Common myeloid progenitor, CD34-positive (primary cell): ENCODE data around the gene SLIRP. TPM values are rescaled to one million over a fixed set of nuclear protein-coding genes. Genes with fewer than 3 reads are reported as not detected.
"Not testable (repeated sequence)": the region's sequence is repeated elsewhere in the genome, so short reads cannot be mapped to it uniquely, and the experiment has no call there.

ENCODE experiments used
- CTCF ChIA-PET: fragments of 350-600 bp; sonication (Branson Sonifier 250); formaldehyde crosslinking; loops from one replicate; lab custom pipeline; 2021; ENCODE audit warnings: antibody characterized with exemption; lab: Charles Lee
- POLR2A ChIA-PET: fragments of 350-600 bp; sonication (Branson Sonifier 250); formaldehyde crosslinking; loops from one replicate; lab custom pipeline; 2021; ENCODE audit warnings: antibody characterized with exemption; lab: Charles Lee
- DNase-seq, 3 donors: peaks; one replicate each; pipeline versions ENCODE4 v3.0.0 to v3.0.0-alpha.2; 2013
- H3K27ac ChIP-seq, 2 experiments: 1 replicate in 1 of 2; 2 replicates in 1 of 2; pipeline ENCODE4 v1.7.0; 2013; ENCODE audit warnings: inconsistent platforms in 2 of 2, low read length in 2 of 2, mild to moderate bottlenecking in 2 of 2, low read depth in 1 of 2, moderate library complexity in 1 of 2; ENCODE audit not compliant: severe bottlenecking in 2 of 2, insufficient read depth in 1 of 2, poor library complexity in 1 of 2
- H3K27me3 ChIP-seq, 5 experiments: replicated peaks in 2 of 5; 1 replicate in 3 of 5; 2 replicates in 2 of 5; pipeline versions ENCODE4 v1.6.1 to v1.7.0; 2013; ENCODE audit warnings: low read length in 4 of 5, mild to moderate bottlenecking in 2 of 5, moderate library complexity in 2 of 5, inconsistent platforms in 1 of 5; ENCODE audit not compliant: insufficient read depth in 5 of 5, control insufficient read depth in 4 of 5
- H3K36me3 ChIP-seq, 4 experiments: 1 replicate in 2 of 4; 2 replicates in 2 of 4; pipeline versions ENCODE4 v1.6.1 to v1.7.0; 2013; ENCODE audit warnings: low read length in 3 of 4, control low read depth in 1 of 4, mild to moderate bottlenecking in 1 of 4; ENCODE audit not compliant: control insufficient read depth in 4 of 4, insufficient read depth in 4 of 4
- H3K4me1 ChIP-seq, 4 experiments: 1 replicate in 3 of 4; 2 replicates in 1 of 4; pipeline versions ENCODE4 v1.6.1 to v1.7.1; 2013; ENCODE audit warnings: low read length in 3 of 4, mild to moderate bottlenecking in 3 of 4, control low read depth in 1 of 4, inconsistent platforms in 1 of 4, moderate library complexity in 1 of 4; ENCODE audit not compliant: control insufficient read depth in 4 of 4, insufficient read depth in 4 of 4; ENCODE audit errors: control extremely low read depth in 1 of 4
- H3K4me3 ChIP-seq, 7 experiments: 1 replicate in 4 of 7; 2 replicates in 3 of 7; pipeline versions ENCODE4 v1.5.1 to v1.7.0; 2013; ENCODE audit warnings: mild to moderate bottlenecking in 7 of 7, low read length in 6 of 7, moderate library complexity in 6 of 7, inconsistent platforms in 2 of 7, low read depth in 2 of 7, control low read depth in 1 of 7; ENCODE audit not compliant: insufficient read depth in 4 of 7, control insufficient read depth in 1 of 7; ENCODE audit errors: extremely low read depth in 1 of 7
- H3K9me3 ChIP-seq, 5 experiments: 1 replicate in 4 of 5; 2 replicates in 1 of 5; pipeline versions ENCODE4 v1.6.1 to v1.7.1; 2013; ENCODE audit warnings: low read length in 4 of 5, mild to moderate bottlenecking in 2 of 5, inconsistent platforms in 1 of 5, low read depth in 1 of 5, moderate library complexity in 1 of 5; ENCODE audit not compliant: control insufficient read depth in 4 of 5, insufficient read depth in 2 of 5; ENCODE audit errors: control extremely low read depth in 1 of 5
- WGBS: methylation state at CpG from one replicate; pipeline ENCODE4 v1.1.5; 2013; ENCODE audit not compliant: insufficient coverage; 5-methylcytosine and 5-hydroxymethylcytosine counted together
- polyA plus RNA-seq: library from polyadenylated mRNA; unstranded; fragments of 120-200 nt; gene quantifications from one replicate; pipeline ENCODE4 v1.2.1, GENCODE V29; 2013

SLIRP gene
- polyA plus RNA-seq = 68.4 TPM

DNA sequence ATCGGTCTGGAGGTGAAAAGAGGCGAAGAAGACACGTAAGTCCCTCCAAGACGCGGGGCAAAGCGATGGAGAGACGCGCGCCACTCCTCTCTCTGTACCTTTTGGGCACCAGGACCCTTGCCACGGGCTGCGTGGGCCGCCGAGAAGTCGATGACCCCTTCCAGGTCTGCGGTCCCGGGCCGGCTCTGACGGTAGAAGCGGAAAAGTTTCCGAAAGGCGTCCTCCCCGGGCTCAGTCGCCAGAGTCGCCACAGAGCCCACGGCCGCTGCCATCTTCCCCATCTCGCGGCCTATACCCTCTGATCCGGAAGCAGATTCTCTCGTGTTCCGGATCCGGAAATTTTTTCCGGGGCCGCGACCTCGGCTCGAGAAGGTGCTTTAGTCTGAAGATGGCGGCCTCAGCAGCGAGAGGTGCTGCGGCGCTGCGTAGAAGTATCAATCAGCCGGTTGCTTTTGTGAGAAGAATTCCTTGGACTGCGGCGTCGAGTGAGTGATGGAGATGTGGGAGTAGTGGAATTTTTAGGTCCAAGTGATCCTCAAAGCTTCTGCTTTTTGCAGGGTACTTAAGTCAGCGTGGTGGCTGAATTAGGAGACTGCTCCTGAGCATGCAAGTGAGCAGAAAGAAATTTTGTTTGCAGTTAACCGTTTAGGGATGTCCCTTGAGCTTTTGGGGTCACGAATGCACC, at the start of gene SLIRP, which contains the start of gene ALKBH1:
Gene SLIRP, plus strand, starts transcription at position 380 of the 685 bp plus-strand sequence. Its CDS starts 9 bp downstream, at position 389.
Gene ALKBH1, minus strand, starts transcription at position 300 of the 685 bp plus-strand sequence. Its CDS starts 19 bp downstream, at position 281.
- Histone ChIP-seq H3K9me3 (no peaks in the 10 kb centered on the region), H3K4me3 (peak within 1 kb of the TSS; percentile 91 to 100 (median 99)), H3K4me1 (peaks cover 15 to 28% (median 20%) of the 10 kb centered on the region in 4 experiments), H3K27me3 (no peaks in the 10 kb centered on the region), H3K27ac (peak within 1 kb of the TSS; percentile 46 to 79), H3K36me3 (peaks cover 12 to 36% (median 23%) of the 10 kb centered on the region in 4 experiments)
- DNase-seq = peak; percentile 86 to 93 (median 92)
- WGBS = 0% methylated on average over 46 of the region's 49 CpGs
- ChIA-PET CTCF (interaction anchor here (1.3 to 1.6 kb wide), 3 partner anchors 10 to 49 kb away, joined by 3 to 4 read pairs (median 4); no protein-coding TSS in a partner anchor), POLR2A (interaction anchor here (0.5 to 0.7 kb wide), 2 partner anchors 11 to 103 kb away, joined by 3 to 5 read pairs; no protein-coding TSS in a partner anchor)

DNA sequence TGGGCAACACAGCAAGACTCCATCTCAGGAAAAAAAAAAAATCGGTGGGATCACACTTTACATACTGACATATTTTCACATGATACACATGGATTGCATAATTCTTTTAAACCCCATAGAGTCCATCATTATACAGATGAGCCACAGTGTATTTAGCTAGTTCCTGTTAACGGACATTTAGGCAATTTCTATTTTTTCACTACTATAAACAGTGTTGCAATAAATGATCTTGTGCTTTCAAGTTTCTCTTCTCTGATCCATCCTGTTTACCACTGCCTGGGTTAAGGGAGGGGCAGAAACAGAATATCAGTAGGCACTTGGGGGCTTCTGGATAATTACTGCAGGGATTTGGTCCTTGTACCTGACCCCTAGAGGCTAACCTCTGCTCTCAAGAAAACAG, 48.1 kb upstream of the SLIRP start:
- peaks cover 0 to 4% (median under 1%) of the 10 kb centered on the region in 4 experiments for H3K4me1 ChIP-seq
- WGBS = 100% methylated on average over 1 of the region's 2 CpGs
- no peaks in the 10 kb centered on the region for H3K27me3 ChIP-seq
- no peak overlapping the region for H3K27ac ChIP-seq
- CTCF ChIA-PET = interaction anchor here (0.8 to 1.8 kb wide), 4 partner anchors 12 to 52 kb away, joined by 3 to 5 read pairs (median 4); no protein-coding TSS in a partner anchor
- H3K4me3 ChIP-seq = no peak overlapping the region
- peak in 1 of 3 donors; percentile 11 for DNase-seq
- no peaks in the 10 kb centered on the region for H3K9me3 ChIP-seq
- H3K36me3 ChIP-seq = no peaks in the 10 kb centered on the region
- POLR2A ChIA-PET = no interaction called here

DNA sequence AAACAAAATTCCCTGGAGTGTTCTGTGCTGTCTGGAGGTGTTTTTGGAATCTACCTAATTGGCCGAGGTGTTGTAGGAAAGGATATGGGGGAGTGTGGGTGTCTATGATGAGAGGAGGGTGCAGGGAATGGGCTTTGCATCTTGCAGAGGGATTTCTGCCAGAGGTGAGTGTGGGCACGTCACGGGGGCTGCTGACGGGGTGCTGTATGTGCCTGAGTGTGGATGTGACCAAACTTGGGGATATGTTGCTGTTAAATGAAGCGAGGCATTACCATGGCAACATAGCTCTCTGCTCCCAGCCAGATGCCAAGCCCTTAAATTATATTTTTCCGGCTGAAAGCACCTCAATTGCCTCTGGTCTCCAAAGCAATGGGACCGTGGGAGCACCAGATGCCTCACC, 47.1 kb upstream of the SLIRP start:
- no peak for DNase-seq
- Histone ChIP-seq H3K4me1 (peaks cover 0 to 4% (median 0%) of the 10 kb centered on the region in 4 experiments), H3K36me3 (no peaks in the 10 kb centered on the region), H3K9me3 (no peaks in the 10 kb centered on the region), H3K4me3 (no peak overlapping the region), H3K27me3 (no peaks in the 10 kb centered on the region), H3K27ac (no peak overlapping the region)
- POLR2A ChIA-PET = no interaction called here
- 95% methylated on average over 7 of the region's 7 CpGs for WGBS
- CTCF ChIA-PET = no interaction called here

DNA sequence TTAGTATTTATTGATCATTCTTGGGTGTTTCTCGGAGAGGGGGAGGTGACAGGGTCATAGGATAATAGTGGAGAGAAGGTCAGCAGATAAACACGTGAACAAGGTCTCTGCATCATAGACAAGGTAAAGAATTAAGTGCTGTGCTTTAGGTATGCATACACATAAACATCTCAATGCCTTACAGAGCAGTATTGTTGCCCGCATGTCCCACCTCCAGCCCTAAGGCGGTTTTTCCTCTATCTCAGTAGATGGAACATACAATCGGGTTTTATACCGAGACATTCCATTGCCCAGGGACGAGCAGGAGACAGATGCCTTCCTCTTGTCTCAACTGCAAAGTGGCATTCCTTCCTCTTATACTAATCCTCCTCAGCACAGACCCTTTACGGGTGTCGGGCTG, 46.3 kb upstream of the SLIRP start:
- H3K27me3 ChIP-seq, H3K36me3 ChIP-seq, CTCF ChIA-PET, H3K9me3 ChIP-seq, DNase-seq, H3K27ac ChIP-seq, POLR2A ChIA-PET, H3K4me3 ChIP-seq, H3K4me1 ChIP-seq: not testable (repeated sequence)
- WGBS = 96% methylated on average over 5 of the region's 9 CpGs

DNA sequence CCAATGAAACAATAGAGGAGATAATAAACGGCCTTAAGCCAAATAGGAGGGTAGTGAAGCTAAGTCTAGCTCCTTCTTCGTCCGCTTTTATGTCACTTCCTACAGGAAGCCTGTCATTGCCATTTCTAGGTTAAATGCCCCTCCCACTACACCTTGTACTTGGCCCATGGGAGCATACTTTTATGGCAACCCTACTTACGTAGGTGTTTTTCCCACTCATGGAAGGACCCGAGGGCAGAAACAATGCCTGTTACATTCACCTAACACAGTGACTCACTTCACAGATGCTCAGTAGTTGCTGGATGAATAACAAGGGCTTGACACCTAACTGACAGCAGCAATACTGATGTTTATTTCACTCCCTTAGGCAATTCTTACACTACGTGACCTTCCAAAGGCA, 44.6 kb upstream of the SLIRP start:
- POLR2A ChIA-PET = no interaction called here
- no peak for DNase-seq
- CTCF ChIA-PET = no interaction called here
- no peak overlapping the region for H3K27ac ChIP-seq
- no peaks in the 10 kb centered on the region for H3K4me1 ChIP-seq
- 96% methylated on average over 4 of the region's 6 CpGs for WGBS
- no peak overlapping the region for H3K4me3 ChIP-seq
- H3K27me3 ChIP-seq = no peaks in the 10 kb centered on the region
- H3K36me3 ChIP-seq = no peaks in the 10 kb centered on the region
- H3K9me3 ChIP-seq = no peaks in the 10 kb centered on the region

DNA sequence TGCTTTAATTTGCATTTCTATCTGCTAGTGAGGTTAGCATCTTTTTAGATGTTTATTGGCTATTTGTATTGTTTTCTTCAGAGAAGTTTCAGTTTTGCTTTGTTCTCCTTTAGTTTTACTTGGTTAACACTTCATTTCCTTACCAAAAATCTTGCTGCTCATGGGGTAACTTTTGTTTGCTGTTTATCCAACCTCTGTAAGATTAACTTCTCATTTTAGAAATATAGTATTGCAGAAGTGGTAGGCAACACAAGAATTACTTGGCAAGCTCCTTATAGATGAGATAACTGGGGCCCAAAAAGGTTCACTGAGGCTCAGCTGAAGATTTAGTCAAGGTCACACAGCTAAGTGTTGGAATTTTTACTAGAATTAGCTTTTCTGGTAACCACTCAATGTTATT, 40.6 kb upstream of the SLIRP start:
- Histone ChIP-seq H3K27me3 (no peaks in the 10 kb centered on the region), H3K36me3 (peaks cover 2 to 3% (median 2%) of the 10 kb centered on the region in 4 experiments), H3K9me3 (no peaks in the 10 kb centered on the region), H3K27ac (no peak overlapping the region), H3K4me3 (no peak overlapping the region), H3K4me1 (no peaks in the 10 kb centered on the region)
- ChIA-PET CTCF (no interaction called here), POLR2A (no interaction called here)
- DNase-seq = peak in 1 of 3 donors; percentile 16

DNA sequence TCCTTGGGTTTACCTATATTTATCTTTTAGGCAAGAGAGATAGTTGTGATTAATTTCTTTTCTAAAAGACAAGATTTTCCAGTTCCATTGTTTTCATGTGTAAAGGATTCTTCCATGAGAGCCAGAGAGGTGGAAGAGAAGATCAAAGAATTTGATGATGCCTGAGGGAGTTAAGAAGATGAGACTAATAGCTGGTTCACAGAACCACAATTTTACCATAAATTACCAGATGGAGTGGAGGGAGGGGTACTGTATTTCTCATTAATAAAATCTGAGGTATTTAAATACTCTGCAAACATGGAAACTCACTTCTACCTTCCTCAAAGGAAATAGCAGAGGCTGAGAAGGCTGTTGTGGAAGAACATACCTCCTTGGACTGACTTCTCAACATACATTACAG, 34.7 kb upstream of the SLIRP start:
- no peaks in the 10 kb centered on the region for H3K4me1 ChIP-seq
- no peaks in the 10 kb centered on the region for H3K27me3 ChIP-seq
- ChIA-PET POLR2A (no interaction called here), CTCF (interaction anchor here (0.8 kb wide), 1 partner anchor 30 kb away, joined by 3 read pairs; no protein-coding TSS in a partner anchor)
- no peak overlapping the region for H3K4me3 ChIP-seq
- no peak for DNase-seq
- H3K36me3 ChIP-seq = peaks cover 9 to 36% (median 24%) of the 10 kb centered on the region in 4 experiments
- no peaks in the 10 kb centered on the region for H3K9me3 ChIP-seq
- H3K27ac ChIP-seq = no peak overlapping the region
